ENCODE results near the gene DNAI2.
"Not testable (repeated sequence)": the region's sequence is repeated elsewhere in the genome, so short reads cannot be mapped to it uniquely, and the experiment has no call there.

The DNAI2 gene

DNA sequence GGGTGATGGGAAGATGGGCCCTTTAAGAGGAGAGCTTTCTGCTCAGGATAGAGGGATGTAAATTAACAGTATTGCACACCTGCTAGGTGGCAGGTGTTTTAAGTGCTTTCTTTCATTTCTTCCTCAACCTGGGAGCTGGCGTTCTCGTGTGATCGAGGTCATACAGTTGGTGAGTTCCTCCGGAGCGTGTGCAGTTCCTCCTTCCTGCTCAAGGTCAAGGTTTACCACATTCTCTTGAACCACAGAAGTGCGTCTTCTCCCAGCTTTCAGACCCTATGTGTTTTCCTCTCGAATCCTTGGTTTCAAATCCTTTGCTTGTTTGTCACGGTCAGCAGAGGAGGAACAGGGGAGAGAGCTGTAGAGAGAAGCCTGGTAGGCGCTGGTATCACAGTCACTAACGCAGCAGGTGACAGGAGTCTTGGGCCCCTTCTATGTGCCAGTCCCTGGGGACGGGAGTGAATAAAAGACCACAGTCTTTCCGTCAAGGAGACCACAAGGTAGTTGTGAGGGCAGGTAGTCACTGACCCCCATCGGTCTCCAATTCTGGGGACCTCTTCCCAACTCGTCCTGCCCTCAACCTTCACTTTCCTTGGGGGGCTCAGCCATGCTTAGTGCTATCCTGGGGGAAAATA lies 791 bp downstream of the DNAI2 start:
- DNase-seq (ENCODE audit: low read depth) = no peak

DNA sequence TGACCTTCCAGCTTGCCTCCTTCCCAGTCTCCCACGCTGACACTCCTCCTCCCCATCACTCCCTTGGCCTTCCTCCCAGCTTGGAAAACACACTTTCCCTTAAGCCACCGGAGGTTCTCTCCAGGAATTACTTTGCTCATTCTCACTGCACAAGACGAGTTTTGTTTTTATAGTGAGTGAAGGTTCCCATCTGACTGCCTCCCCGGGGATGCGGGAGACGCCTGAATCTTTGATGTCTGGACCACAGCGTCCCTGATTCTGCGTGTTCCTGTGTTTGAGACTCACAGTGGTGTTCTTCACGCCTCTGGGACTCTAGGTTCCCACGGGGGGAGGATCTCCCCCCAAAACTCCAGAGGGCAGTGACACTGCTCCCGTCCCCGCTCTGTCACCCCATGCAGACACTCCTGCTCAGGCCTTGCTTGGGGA lies 2.0 kb downstream of the DNAI2 start:
- no peak for DNase-seq (ENCODE audit: low read depth)

DNA sequence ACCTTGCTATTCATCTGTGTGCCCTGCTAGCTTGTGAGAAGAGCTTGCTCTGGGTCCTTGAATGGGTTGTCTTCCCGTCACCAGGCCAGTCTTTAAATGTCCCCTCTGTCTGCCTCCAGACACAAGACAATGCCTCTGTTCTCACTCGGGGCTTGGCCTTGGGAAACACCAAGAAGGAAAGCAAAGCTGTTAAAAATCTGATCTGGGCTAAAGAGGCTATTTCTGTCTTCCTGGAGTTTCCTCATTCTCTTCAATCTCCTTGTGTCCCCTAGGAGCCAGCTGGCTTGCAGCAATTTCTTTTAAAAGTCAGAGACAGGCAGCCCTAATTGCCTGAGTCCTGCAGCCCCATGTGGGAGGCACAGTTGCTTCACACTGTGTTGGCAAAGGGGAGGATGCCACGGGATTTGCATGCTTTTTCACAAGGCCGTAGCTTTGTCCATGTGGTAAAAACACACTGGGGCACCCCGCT lies 2.5 kb downstream of the DNAI2 start:
- no peak for DNase-seq (ENCODE audit: low read depth)

DNA sequence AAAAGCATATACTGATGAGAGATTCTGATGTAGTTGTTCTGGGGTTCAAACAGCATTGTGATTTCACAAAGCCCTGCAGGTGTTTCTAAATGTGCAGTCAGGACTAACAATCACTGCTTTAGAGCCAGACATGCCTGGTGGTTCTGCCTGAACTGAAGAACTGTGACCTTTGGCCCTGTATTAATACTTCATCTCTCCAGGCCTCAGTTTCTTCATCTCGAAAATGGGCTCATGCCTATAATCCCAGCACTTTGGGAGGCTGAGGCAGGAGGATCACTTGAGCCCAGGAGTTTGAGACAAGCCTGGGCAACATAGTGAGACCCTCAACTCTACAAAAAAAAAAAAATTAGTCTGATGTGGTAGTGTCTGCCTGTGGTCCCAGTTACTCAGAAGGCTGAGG lies 3.9 kb downstream of the DNAI2 start:
- no peak for DNase-seq (ENCODE audit: low read depth)

DNA sequence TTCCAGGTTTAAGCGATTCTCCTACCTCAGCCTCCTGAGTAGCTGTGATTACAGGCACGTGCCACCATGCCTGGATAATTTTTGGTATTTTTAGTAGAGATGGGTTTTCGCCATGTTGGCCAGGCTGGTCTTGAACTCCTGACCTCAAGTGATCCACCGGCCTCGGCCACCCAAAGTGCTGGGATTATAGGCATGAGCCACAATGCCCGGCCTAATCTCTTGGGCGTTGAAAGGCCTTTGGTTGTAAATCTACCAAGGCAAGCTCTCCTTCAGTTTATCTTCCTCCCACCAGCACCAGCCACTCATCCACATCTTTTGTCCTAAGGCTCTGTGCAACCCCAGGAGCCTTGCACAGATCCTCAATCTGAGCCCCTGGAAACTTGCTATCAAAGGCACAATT lies 5.6 kb downstream of the DNAI2 start:
- DNase-seq (ENCODE audit: low read depth) = not testable (repeated sequence)

DNA sequence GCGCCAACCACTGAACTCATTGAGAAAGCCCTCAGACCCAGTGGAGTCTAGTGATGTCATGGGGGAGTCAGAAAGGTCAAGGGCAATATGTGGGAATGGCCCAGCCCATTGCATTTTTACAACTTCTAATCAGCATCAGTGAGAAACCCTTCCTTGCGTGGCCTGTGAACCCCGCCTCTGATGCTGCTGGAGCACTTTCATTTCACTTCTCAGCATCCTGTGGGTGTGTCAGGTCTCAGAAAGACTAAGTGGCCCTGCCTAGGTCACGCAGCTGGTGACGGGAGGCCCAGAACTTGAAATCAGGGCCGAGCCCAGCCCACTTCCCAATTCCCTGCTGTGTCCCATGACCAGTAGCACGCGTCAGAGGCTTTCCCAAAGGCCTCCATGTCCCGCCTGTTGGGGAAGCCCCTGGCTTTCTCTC lies 6.1 kb downstream of the DNAI2 start:
- peak; percentile 36 for DNase-seq (ENCODE audit: low read depth)

DNA sequence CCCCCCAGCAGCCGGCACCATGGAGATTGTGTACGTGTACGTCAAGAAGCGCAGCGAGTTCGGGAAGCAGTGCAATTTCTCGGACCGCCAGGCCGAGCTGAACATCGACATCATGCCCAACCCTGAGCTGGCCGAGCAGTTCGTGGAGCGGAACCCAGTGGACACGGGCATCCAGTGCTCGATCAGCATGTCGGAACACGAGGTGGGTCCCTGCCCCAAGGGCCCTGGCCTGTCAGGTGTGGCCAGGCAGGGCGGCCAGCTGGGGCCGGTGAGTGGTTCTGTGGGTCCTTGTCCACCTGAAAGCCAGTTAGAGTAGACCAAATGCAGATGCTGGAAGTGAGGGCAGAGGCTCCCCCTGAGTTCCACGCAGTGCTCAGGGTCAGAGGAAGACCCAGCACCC lies 7.8 kb downstream of the DNAI2 start:
- no peak for DNase-seq (ENCODE audit: low read depth)

DNA sequence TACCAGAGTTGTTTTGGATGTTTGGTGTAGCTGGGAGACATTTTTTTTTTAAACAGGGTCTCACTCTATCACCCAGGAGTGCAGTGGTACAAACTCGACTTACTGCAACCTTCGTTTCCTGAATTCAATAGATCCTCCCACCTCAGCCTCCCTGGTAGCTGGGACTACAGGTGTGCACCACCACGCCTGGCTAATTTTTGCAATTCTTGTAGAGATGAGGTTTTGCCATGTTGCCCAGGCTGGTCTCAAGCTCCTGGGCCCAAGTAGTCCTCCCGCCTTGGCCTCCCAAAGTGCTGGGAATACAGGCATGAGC lies 8.2 kb downstream of the DNAI2 start:
- not testable (repeated sequence) for DNase-seq (ENCODE audit: low read depth)

DNA sequence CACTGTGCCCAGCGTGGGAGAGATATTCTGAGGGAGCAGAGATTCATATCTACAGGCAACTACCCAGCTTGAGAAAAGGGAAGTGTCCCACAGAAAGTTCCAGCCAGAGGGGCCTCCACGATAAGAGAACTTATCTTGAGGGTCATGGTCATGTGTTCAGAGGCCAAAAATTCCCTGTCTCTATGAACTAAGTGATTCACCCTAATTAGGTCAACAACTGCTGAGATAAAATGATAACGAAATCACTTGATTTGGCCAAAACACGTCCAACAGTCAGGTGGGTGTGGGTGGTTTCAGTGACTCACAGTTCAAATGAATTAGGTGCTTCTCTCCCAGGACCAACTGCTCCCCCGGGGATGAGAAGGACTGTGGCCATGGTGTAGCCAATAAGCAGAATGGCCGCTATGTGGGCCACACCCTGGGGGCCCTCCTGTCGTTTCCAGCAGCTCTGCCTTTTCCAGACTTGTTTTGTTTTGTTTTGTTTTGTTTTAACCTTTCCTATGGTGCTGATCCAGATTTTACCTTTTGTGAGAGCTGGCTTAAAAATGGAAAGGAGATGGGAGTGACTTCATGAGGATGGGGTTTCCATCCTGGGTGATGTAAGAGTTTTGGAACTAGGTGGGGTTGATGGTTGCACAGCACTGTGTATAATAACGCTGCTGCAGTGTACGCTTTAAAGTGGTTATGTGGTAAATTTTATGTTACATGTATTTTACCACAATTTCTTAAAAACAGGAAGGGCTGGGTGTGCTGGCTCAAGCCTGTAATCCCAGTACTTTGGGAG lies 8.7 kb downstream of the DNAI2 start:
- DNase-seq (ENCODE audit: low read depth) = peak; percentile 54

DNA sequence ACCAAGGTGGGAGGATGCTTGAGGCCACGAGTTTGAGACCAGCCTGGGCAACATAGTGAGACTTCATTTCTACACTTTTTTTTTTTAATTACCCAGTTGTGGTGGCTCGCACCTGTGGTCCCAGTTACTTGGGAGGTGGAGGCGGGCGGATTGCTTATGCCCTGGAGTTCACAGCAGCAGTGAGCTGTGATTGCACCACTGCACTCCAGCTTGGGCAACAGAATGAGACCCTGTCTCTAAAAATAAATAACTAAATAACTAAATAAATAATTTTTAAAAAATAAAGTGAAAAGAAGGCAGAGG lies 9.3 kb downstream of the DNAI2 start:
- DNase-seq (ENCODE audit: low read depth) = no peak

DNA sequence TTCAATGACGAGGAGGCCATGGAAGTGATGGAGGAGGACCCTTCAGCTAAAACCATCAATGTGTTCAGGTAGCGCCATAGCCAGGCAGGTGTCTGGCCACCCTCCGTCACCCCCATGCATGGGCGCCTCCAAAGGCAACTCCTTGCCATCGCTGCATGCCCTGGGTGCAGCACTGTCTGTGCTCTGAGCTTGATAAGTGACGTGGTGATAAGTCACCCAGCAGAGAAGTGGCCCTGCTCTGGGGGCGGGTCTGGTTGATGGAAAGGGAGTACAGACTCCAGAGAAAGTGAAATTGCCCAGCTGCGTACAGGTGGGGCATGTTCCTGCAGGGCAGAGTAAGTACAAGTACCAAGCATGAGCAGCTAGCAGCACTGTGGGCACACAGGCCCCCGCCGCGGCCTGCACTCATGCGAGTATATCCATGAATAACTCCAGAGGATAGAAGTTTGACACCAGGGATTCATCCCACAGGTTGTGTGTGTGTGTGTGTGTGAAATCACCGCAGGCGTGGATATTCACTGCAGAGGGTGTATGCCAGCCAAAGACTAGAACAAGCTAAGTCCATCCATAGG lies 13.1 kb downstream of the DNAI2 start:
- no peak for DNase-seq (ENCODE audit: low read depth)

DNA sequence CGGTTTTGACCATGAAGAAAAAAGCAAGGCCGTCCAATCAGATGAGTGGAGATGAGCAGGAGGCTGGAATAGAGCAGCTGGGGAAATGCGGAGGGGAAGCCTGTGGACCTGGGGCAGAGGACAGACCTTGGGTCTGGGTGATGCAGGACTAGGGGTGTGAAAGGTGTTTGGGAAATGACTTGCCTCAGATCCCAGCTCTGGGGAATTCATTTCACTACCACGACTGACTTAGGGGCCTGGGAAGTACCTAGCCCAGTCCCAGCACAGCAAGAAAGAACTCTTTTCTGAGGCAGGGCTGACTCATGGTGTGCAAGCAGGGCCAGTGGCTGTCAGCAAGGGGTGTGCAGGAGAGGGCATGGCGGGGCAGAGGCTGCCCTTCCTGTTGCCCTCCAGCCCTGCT lies 14.8 kb downstream of the DNAI2 start:
- no peak for DNase-seq (ENCODE audit: low read depth)

DNA sequence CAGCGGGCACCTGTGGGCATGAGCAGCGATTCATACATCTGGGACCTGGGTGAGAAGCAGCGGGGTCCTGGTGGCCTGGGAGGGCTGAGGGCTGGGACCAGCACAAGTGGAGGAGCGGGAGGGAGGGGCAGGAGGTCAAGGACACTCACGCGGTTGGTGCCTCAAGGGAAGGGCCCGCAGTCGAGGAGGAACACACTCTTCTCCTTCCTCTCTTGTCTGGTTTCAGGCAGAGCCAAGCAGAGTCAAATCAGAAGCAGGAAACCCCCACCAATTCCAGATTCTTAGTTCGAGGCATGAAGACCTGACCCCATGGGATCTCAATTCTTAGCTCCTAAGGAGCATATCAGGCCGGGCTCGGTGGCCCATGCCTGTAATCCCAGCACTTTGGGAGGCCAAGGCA lies 15.7 kb downstream of the DNAI2 start:
- no peak for DNase-seq (ENCODE audit: low read depth)

DNA sequence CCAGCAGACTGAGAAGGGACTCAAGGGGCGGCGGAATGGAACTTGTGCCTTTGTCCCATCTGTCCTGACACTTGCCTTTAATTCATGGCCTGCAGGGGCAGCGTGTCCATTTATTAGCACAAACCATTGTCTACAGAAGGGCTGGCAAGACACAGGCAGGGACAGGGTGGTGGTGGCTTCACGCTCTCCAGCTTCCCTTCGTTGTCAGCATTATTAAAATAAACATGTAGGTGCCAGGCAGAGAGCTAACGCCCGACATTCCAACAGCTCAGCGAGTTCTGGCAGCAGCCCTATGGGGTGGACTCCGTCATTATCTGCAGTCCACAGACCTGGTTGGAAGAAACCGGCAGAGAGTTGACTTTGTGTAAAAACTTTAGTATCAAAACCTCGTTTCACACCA lies 16.3 kb downstream of the DNAI2 start:
- DNase-seq (ENCODE audit: low read depth) = no peak

DNA sequence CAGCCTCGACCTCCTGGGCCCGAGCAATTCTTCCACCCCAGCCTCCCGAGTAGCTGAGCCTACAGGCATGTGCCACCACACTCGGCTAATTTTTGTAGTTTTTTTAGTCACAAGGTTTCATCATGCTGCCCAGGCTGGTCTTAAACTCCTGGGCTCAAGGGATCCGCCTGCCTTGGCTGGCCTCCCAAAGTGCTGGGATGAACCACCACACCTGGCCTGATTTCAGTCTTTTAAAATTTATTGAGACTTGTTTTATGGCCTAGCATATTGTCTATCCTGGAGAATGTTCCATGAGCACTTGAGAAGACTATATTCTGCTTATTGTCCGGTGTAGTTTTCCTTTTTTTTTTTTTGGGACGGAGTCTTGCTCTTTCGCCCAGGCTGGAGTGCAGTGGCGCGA lies 18.5 kb downstream of the DNAI2 start:
- no peak for DNase-seq (ENCODE audit: low read depth)

DNA sequence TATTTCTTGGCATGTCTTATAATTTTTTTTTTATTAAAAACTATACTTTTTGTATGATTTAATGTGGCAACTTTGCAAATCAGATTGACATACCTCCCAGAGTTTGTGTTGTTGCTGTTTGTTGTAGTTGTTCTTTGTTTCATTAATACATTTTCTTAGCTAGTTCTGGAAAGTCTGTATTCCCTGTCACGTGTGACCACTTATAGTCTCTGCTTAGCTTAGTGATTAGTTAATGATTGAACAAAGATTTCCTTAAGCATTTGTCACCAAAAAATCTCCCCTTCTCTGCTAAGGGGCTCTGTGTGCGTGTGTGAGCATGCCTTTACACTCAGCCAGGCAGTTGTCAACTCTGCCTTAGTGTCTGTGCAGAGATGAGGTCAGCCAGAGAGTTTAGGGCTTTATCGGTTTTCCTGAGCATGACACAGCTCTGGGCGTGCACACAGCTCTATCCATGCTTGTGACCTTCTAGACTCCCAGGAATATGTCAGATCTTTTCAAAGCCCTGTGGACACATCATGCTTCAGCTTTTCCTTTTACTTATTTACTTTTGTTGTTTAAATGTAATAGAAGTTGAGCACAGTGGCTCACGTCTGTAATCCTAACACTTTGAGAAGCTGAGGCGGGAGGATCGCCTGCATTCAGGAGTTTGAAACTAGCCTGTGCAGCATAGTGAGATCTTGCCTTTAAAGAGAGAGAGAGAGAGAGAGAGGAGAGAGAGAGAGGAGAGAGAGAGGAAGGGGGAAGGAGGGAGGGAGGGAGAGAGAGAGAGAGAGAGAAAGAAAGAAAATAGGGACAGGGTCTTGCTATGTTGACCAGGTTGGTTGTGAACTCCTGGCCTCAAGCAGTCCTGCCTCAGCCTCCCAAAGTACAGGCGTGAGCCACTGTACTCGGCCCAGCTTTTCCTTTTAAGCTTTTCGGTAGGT lies 21.9 kb downstream of the DNAI2 start:
- DNase-seq (ENCODE audit: low read depth) = no peak

DNA sequence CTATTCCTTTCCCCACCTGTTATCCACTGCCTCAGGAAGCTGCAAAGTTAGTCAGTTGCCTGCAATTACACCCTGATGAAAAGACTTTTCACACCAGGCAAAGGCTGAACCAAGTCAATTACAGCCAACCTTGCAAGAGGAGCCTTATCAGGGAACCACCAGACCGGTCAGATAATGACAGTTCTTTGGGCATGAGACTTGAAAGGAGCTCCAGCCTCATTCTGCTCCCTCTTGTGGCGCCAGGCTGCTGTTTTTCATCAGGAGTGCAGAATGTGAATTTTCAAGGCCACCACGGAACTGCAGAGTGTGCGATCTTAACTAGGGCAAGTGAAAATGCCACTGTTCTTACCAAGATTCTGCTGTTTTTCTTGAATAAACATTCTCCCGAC lies 22.5 kb downstream of the DNAI2 start:
- peak; percentile 8 for DNase-seq (ENCODE audit: low read depth)

DNA sequence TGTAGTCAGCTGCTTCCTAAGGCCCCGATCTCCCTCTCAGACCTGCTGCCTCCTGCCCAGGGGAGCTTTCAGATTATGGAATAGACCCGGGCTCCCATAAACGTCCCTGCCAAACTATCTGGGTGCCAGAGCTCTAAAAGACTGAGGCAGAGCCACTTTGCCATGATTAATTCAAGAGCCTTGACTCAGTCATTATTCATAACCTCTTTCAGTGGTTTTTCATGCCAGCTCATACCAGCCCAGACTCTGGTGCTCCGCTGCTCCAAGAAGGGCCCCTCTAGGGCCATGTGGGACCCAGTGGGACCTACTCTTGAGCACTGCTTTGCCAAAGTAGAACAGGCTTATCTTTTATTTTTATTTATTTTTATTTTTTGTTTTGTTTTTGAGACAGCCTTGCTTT lies 23.9 kb downstream of the DNAI2 start:
- no peak for DNase-seq (ENCODE audit: low read depth)

DNA sequence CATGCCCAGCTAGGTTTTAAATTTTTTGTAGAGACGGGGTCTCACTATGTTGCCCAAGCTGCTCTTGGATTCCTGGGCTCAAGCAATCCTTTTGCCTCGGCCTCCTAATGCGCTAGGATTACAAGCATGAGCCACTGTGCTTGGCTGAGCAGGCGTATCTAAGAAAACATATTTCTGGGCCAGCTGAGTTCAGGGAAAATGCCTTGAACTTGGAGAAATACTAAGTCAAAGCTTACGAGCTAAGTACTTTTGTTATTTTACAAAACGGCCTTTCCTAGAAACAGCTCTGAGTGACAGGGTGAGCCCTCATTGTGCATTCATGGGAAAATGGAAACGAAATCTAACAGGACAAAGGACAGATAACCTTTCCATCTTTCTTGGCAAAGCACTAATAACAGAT lies 24.7 kb downstream of the DNAI2 start:
- DNase-seq (ENCODE audit: low read depth) = no peak

DNA sequence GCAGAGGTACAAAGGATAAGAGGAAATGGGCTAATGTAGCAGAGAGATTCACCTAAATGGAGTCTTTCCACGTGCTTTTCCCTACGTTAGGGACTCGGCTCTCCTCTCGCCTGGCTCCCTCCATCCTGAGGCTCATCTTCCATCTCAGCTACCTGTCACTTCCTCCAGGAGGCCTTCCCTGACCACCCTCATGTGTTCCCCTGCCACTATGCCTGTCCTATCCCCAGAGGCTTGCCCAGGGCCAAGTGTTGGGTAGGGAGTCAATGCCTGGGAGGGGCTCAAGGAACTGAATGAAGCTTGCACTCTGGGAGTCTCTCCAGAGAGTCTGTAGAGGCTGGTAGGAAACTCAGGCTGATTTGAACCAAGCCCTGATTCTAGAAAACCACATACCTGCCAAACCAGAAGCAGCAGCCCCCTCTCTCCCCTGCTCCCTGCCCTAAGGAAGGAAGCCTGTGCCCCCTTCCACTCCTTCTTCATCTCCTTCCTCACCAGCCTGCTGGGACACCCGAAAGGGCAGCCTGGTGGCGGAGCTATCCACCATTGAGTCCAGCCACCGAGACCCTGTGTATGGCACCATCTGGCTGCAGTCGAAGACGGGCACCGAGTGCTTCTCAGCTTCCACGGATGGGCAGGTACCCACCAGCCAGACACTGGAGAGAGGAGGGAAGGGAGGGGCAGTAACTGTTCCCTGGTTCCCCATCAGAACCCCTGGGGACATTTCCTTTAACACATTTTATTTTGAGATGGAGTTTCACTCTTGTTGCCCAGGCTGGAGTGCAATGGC lies 25.4 kb downstream of the DNAI2 start:
- no peak for DNase-seq (ENCODE audit: low read depth)

DNA sequence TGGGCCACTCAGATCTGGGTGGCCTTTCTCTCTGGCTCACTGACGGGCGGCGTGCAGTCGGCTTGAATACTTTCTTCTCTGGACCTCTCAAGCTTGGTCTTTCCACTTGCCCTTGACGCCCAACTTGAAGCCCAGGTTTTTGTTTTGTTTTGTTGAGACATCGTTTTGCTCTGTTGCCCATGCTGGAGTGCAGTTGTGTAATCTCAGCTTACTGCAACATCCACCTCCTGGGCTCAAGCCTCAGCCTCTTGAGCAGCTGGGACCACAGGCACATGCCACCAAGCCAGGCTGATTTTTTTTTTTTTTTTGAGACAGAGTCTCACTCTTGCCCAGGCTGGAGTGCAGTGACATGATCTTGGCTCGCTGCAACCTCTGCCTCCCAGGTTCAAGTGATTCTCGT lies 29.3 kb downstream of the DNAI2 start:
- no peak for DNase-seq (ENCODE audit: low read depth)

DNA sequence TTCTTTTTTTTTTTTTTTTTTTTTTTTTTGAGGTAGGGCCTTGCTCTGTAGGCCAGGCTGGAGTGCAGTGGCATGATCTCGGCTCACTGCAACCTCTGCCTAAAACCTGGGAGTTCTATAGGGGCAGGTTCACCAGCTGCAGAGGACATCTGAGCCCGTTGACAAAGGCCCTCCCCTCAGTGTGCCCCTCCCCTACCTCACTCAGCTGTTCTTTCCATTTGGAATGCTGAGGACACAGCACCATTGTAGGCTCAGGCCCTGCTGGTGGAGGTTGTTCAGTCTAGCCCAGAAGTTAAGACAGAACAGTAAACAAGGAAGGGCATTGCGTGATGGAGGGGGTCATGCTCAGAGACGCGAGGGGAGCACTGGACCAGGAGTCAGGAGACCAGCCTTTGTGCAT lies 30.1 kb downstream of the DNAI2 start:
- no peak for DNase-seq (ENCODE audit: low read depth)

Measured in activated T-helper 9 cell treated with anti-CD3 and anti-CD28 coated beads, Interleukin-2, amount 50 U/mL, for 16 hours (primary cell).